ENCODE data around the gene RYR1.

- TF ChIP-seq EZH2 (IDR thresholded peaks at IDR 0.05; ENCODE audit: insufficient read depth, poor library complexity, severe bottlenecking) (no peak), EZH2phosphoT487 (IDR thresholded peaks at IDR 0.05; ENCODE audit: insufficient read depth, low read depth) (no peak)
These were observed 7.1 kb downstream of the RYR1 start for GRCh38 chr19:38440592-38440991.

All from GM23248 (cell line).